Activated CD4-positive, CD25-positive, alpha-beta regulatory T cell treated with anti-CD3 and anti-CD28 coated beads, Interleukin-2, amount 50 U/mL, for 24 hours (primary cell): Measurements from ENCODE around the gene KCNK2.
A peak's percentile ranks its signal among the peaks of the same experiment; 100 is the strongest.

ENCODE experiments used
- ATAC-seq, 2 donors: fragments of 150-1000 bp; cut with Tn5 transposase; one replicate each; pipeline ENCODE4 v1.10.0; 2021; ENCODE audit warnings: mild to moderate bottlenecking in 1 of 2, moderate library complexity in 1 of 2

The KCNK2 gene, protein sequence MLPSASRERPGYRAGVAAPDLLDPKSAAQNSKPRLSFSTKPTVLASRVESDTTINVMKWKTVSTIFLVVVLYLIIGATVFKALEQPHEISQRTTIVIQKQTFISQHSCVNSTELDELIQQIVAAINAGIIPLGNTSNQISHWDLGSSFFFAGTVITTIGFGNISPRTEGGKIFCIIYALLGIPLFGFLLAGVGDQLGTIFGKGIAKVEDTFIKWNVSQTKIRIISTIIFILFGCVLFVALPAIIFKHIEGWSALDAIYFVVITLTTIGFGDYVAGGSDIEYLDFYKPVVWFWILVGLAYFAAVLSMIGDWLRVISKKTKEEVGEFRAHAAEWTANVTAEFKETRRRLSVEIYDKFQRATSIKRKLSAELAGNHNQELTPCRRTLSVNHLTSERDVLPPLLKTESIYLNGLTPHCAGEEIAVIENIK

DNA sequence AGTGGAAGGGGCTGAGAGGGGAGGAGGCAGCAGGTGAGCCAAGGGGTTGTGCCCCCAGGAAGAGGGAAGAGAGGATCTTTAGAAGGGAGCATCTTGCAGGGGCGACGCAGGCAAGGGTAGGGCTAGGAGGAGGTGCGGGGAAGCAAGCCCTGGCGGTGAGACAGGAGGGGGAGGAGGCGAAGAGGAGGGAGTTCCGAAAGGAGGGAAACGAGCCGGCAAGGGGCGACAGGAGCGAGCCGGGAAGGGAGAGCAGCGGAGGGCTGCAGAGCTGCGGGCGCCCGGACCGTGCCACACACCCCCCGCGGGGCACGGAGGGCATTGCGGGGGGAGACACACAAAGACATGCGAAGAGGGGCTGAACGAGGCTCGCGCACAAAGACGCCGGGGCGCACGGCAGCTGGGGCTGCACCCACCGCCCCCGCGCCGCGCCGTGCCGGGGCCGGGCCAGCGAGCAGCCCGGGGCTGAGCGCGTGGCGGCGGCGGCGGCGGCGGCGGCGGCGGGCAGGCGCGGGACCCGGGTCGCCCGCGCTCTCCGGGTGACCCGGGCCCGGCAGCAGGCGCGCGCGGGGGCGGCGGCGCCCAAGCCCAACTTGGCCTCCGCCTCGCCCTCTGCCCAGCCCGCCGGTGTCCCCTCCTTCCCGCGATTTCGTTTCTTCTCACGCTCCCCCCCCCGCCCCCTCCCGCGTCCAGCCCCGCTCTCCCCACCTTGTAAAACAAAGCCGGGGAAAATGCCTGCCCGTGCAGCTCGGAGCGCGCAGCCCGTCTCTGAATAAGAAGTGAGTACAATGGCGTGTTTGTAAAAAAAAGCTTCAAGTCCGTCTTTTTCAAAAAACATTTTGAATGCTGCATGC lies at the start of gene KCNK2:
Gene KCNK2, plus strand, starts transcription at position 206 of the 851 bp plus-strand sequence. CDS start 649 bp downstream, outside the sequence.
- no peak for ATAC-seq

DNA sequence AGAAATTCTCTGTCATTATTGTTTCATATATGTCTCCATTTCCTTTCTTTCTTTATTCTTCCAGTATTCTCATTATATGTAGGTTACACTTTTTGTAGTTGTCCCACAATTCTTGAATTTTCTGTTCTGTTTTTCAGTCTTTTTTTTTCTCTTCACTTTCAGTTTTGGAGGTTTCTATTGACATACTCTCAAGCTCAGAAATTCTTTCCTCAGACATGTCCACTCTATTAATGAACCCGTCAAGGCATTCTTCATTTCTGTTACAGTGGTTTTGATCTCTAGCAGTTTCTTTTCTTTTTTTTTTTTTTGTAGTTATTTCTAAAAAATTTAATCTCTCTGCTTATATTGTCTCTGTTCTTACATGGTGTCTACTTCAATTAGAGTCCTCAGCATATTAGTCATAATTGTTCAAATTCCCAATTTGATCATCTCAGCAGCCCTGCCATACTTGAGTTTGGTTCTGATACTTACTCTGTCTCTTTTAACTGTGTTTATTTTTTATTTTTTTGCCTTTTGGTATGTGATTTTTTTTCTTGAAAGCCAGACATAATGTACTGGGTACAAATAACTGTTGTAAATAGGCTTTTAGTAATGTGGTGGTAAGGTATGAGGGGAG lies 49.5 kb upstream of the KCNK2 start:
- ATAC-seq: no peak

DNA sequence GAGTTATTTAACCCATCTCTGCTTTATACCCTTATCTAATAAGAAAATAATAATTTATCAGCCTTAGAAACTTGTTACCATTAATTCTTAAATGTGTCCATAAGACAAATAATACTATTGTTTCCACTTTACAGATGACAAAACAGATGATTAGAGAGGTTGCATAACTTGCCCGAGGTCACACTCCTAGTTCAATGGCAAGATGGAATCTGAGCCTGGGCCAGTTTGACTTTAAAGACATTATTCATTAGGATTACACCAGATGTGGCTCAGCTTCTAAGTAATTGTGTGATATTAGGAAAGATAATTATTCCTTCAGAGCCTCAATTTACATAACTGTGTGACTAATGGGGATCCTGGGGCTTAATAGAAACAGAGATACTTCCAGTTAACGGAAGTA lies 42.3 kb upstream of the KCNK2 start:
- no peak for ATAC-seq

DNA sequence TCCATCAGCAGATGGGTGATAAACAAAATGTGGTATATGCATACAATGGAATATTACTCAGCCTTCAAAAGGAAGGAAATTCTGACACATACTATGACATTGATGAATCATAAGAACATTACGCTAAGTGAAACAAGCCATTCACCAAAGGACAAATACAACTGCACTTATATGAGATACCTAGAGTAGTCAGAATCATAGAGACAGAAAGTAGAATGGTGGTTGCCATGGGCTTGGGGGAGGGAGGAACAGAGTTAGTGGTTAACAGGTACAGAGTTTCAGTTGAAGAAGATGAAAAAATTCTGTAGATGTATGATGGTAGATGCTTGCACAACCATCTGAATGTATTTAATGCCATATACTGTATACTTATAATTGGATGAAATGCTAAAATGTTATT lies 39.1 kb upstream of the KCNK2 start:
- peak; percentile 20 to 44 for ATAC-seq

DNA sequence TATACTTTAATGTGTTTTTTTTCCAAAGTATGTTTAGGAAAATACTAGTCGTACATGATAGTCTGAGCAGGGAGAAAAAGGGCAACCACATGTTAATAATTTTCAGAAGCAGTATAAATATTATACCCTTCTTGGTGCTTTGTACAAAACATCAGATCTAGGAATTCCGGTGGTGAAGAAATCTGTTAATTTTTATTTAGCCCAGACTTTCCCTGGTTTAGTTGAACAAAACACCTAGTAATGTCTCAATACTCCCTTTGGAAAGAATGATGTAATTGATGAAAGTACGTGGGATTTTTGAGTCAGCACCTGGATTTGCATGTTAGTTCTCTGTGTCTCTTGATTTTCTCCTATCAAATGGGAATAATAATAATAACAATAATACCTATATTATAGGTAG lies 38.4 kb upstream of the KCNK2 start:
- no peak for ATAC-seq

DNA sequence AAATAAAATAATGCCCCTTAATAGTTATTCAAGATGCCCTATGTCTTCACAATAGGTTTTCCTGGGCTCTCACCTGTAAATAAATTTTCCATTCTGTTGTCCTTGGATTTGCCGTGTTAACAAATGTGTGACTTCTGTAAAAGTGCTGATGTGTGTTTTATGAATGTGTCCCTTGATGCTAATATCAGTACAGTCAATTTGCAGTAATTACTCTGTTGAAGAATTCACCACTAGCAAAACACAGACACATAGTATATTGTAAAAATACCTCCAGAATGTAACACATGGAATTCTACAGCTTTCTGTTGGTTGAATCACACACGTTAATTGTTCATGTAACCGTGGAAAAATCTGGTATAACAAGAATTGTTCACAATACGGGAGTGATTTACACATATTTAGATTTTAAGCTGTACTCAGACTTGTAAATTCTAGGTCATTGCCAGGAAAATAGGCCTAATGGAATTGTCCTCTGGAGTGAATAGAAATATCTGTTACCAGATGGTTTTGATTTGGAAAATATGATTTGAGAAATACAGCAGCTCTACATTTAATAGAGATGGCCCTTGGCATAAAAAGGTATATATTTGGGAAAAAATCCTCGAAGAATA lies 36.7 kb upstream of the KCNK2 start:
- no peak for ATAC-seq

DNA sequence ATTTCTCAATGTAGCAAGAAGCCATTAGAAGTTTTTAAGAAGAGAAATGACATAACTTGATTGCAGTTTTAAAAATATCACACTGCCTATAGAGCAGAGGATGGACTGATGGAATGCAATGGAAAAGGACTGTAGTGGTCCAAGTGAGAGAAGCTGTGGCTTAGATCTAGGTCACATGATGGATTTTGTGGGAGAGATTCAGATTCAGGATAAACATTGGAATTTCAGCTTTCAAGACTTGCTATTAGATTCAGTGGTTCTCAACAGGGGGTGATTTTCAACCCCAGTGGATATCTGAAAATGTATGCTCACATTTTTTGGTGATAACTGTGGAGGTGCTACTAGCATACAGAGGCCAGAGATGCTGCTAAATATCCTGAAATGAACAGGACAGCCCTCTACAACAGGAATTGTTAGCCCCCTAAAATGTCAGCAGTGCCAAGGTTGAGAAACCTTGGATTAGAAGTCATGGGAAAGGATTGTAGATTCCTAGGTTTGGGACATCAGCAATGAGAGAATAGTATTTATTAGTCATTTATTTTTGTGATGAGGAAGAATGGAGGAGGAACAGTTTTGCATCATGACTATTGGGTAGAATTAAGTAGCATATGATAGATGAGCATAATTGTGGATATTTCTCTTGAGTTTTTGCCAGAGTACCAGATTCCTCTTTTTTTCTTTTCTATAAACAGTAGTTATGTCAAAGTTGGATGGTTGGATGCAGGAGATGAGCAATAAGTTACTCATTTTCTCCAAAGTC lies 30.1 kb upstream of the KCNK2 start:
- ATAC-seq: no peak

DNA sequence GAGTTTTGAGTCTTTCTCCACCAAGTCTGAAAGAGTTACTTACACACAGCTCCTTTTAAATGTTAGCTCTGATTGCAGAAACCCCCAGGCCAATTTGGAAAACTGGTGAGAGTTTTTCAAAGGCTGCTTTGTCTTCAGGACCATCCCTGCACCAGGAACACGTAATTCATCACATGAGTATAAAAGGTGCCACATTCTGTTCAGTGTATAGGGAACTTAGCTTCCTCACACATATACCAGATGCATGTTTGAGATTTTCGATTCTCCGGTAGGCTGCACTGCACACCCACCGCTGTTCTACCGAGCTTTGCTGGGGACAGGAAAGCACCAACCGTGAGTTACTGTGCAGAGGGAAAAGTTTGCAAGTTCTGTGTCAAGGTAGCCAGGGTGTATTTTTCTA lies 28.3 kb upstream of the KCNK2 start:
- no peak for ATAC-seq

DNA sequence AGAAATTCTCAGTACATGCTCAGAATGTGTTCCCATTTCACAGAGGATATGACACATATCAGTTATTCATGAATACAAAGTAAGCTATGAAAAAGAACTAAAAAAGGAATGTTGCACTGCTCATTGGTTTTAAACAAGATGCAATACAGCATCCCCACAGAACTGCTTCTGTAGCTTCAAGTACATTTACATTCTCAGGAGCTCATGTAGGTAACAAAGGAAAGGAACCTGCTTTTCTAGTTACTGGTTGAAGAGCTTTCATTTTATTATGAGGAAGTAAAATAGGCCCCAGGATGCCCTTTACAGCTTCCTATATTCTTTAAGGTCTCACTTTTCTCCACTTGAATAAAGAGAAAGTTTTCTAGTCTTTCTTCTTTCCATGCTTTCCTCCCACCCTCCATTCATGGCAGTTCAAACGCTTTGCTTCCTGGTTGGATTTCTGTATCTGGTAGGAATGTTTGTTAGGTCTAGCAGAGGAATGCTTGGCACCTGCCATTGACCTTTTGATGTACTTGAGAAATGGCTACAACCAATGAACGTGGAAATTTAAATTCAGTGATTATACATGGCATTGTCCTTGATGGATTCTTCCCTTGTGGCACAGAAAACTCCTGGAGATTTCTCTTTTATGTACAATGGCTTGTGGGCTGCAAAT lies 27.1 kb upstream of the KCNK2 start:
- no peak for ATAC-seq

DNA sequence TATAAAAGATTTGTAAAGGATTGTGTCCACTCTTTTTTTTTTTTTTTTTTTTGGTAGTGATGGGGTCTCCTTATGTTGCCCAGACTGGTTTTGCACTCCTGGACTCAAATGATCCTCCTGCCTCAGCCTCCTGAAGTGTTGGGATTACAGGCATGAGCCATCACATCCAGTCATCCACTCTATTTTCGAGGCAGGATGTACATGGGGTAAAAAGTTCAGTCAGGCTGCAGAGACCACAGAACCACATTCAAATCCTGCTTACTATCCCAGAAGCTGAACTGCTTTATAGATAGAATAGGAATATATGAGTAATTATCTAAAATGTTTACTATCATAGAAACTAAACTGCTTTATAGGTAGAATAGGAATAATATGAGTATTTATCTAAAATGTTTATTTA lies 26.0 kb upstream of the KCNK2 start:
- no peak for ATAC-seq

DNA sequence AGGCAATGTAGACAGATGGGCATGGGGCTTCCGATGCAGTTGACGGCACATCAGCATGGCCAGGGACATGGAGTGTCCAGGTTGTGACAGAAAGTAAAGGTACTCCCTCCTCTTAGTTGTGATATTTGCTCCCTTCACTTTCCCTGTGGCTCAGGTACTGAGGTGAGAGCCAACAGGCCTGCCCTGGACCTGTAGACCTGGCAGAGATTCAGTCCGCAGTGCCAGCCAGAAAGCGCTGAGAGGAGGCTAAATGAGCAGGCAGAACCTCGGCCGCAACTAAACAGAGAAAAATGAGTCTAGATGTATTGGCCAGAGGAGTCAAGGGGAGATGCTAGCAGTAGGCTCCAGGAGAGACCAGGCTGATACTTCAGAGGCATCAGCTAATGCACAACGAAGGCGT lies 22.6 kb upstream of the KCNK2 start:
- no peak for ATAC-seq

DNA sequence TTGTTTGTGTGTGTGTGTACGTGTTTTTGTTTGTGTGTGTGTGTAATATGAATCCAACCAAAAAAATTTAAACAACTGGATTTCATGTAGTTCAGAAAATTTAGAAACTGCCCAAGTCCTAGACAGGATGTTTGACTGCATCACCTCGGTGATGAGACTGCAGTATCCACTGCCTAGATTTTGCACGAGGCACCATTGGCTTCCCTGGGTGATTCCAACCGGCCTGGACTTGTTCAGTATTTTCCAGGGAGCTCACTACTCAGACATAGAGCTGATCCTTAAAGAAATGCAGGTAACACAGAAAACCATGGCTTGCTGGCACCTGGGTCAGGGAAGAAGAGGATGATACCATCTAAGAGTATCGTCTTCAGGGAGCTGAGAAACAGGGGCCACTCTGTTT lies 18.2 kb upstream of the KCNK2 start:
- no peak for ATAC-seq

DNA sequence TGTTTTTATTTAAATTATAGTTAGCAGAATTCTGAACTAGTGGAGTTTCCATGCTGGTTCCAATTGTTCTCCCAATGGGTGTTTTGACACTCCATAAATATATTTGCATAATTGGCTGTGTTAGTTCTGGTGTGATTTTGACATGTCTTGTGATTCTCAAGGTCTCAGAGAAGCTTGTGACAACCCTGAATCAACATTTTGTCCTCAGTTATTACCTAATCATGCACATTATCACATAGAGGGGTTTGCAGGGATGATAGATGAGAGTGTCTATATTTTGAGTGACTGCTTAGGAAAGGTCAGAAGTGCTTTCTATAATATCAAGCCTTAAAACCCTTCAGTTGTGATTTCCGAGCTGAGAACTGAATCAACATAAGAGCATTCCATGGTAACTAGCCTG lies 11.5 kb upstream of the KCNK2 start:
- ATAC-seq: no peak

DNA sequence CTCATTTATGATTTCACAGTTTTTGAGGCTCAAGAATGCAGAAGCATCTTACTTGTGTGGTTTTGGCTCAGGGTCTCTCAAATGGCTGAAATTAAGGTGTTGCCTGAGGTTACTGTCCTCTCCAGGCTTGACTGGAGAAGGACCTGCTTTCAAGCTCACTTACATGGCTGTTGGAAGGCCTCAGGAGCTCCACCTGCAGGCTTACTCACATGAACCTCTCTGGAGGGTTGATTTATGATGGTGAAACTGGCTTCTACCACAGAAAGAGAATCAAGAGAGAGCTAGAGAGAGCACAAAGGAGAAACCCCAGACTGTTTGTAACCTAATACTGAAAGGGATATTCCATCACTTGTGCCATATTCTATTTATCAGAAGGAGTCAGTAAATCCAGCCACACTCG lies 6.2 kb upstream of the KCNK2 start:
- ATAC-seq: no peak

DNA sequence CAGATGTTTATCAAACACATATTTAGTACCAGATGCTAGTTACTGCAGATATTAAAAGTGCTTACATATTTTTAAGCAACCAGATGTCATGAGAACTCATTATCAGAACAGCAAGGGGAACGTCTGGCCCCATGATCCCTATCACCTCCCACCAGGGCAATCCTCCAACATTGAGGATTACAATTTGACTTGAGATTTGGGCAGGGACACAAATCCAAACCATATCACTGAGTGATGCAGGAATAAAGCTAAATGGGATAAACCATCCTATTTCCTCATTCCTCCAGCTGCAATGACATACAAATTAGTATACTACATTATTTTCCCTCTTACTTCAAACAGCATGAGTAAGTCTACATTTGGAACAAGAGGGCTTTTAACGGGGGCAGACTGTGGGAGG lies 3.1 kb upstream of the KCNK2 start:
- no peak for ATAC-seq

DNA sequence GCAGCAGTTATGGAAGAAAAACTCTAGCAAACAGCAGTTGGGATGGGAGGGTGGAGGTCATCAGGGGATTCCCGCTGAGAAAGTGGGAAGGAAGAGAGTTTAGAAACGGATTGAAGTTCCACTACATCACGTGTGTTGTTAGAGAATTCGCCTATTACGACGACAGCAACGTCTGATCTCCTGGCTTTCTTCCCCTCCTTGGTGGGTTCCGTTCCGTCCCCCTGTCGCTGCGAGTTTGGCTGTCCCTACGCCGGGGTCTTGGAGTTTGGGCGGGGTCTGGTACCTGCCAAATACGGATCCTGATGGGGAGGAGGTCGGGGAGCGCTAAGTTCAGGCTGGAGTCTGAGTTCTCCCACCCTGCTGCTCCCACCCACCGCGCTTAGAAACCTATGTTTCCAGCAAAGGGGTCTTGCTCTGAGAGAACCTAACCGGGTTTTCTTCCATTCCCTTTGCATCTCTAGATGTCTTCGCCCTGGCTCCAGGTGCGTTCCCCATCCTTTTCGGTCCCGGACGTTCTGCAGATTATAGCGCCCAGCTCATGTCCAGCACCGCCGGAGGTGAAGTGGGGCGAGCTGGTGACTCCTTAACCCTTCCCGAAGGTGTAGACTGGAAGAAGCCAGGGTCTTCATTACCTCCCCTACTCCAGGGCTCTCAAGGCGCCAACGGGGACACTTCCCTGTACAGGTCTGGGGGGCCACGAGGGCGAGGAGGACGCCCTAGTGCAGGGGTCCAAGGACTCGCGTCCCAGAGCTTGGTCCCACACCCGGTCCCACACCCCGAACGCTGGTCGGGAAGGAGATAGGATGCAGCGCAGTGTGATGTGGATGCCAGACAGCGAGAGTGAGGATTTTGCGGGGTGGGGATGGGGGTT lies 641 bp upstream of the KCNK2 start:
- ATAC-seq: no peak

DNA sequence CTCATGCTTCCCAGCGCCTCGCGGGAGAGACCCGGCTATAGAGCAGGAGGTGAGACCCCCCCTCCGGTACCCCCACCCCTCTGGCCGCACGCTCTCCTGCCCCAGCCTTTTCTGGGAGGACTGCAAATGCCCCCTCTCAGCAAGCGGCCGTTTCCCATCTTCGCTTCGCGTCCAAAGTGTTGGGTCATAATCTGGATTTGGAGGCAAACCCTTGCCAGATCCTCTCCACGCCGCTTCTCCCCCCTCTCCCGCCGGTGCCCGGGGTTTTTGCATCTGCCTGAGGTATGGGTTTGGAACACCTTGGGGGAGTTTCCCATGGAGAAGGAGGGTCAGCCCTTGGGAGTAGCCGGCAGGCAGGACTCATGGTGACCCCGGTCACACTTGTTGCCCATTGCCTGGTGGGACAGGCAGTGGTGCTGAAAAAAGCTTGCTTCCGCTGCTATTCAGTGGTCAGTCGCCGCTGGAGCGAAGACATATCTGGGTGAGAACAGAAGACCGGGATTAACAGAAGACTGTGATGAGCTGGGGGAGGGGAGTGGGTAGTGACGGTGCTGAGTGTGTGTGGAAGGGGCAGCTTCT lies 935 bp downstream of the KCNK2 start:
- ATAC-seq: no peak

DNA sequence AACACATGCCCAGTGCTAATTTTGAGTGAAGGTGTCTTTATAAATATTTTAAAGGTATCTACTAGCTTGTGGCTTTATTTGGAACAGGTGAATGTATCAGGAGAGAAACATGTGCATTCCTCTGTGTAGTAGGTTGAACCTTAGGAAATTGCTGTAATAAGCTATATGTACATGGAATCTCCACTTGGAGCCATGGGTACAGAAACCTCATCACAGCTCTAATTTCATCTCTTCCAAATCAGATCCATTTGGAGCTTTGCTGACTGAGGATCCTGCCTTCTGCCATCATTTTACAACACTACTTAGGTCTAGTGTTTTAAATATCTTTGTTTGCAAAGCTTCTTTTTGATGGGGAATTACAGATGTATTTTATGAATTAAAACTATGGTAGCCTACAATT lies 2.1 kb downstream of the KCNK2 start:
- ATAC-seq: no peak

DNA sequence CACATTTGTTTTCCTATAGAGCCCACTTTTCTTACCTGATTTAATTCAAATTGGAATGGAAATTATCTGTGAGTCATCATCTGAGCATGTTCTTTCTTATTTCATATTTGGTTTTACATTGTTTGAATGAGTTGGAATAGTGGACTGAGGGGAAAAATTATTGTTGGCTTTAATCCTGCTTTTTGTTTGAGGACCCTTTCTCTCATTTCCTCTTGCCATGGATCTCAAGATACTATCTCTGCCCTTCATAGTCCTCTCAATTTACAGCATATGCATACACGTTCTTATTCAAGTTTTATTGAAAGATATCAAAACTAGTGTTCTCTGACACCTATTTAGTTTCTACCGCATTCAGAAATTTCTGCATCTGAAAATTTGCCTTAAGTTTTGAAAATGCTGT lies 5.1 kb downstream of the KCNK2 start:
- no peak for ATAC-seq

DNA sequence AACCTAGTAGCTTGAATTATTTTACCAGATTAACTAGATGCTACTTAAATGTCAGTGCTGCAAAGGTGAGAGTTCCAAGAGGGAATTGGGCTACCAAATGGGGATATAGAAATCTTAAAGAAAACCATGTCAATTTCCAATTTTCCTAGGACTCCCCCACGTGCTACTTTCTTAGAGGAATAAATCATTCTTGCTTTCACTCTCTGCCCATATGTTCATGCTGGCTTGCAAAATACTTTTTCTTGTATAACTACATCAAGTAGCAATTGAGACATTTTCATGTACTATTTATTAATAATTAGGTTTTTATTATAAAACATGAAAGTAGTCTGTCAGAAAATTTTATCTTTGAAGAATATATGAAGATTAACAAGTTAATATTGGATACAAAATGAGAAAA lies 11.8 kb downstream of the KCNK2 start:
- no peak for ATAC-seq
